Measurements from ENCODE around the gene ZNF513. TPM values are rescaled to one million over a fixed set of nuclear protein-coding genes. Genes with fewer than 3 reads are reported as not detected.
"Not testable (repeated sequence)": the region's sequence is repeated elsewhere in the genome, so short reads cannot be mapped to it uniquely, and the experiment has no call there.

ZNF513 gene, protein sequence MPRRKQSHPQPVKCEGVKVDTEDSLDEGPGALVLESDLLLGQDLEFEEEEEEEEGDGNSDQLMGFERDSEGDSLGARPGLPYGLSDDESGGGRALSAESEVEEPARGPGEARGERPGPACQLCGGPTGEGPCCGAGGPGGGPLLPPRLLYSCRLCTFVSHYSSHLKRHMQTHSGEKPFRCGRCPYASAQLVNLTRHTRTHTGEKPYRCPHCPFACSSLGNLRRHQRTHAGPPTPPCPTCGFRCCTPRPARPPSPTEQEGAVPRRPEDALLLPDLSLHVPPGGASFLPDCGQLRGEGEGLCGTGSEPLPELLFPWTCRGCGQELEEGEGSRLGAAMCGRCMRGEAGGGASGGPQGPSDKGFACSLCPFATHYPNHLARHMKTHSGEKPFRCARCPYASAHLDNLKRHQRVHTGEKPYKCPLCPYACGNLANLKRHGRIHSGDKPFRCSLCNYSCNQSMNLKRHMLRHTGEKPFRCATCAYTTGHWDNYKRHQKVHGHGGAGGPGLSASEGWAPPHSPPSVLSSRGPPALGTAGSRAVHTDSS
- total RNA-seq (10 to 100 TPM; 18.6 to 18.8 TPM), polyA plus RNA-seq (1 to 10 TPM; 2.0 to 6.0 (median 2.5) TPM), total RNA-seq (19.7 to 35.1 (median 22.4) reads per million in 6 experiments)

DNA sequence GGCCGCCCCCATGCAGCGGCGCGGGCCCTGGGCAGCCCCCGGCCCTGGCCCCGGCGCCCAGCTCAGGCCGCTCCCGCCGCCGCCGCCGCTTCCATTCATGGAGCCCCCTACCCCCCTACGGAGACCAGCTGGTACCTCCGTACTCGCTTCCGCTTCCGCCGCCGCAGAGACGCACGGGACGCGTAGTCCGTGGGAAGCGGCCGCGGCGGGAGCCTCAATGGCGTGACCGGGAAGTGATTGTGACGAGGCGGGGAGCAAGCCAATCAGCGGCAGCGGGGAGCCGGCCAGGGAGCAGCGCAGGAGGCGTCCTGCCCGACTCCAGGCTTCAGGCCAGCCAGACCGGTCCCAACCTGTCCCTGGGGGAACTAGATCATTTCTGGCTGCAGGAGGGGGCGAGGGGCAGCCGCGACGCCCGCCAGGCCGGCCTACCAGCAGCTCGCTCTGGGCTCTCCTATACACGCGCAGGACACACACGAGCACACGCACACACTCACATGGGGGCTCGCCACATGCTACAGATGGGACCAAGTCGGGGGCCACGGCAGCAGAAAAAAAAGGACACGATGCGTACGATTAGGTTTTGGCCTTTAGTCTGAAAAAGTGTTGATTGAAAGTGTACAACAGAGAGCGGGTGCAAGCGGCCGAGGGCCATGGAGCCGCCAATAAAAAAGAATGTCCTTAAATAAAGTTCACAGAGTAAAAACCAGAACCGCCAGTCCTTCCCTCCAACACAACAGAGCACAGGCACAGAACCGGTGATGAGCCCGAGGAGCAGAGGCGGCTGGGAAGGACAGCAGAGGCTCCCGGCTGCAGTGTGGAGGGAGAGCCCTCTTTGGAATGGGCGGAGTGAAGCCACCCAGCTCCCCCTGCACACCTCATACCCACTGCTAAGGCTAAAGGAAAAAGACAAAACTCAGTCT is at the start of gene ZNF513:
TSS of gene ZNF513 (minus strand) at position 109 of the 920 bp plus-strand sequence. CDS start 208 bp downstream, outside the sequence.
- peaks cover 0 to 53% (median 2%) of the 10 kb centered on the region in 3 donors for H3K36me3 Mint-ChIP-seq

GRCh38 chr2:27428978-27429541 is 48.5 kb upstream of the ZNF513 start:
- Mint-ChIP-seq H3K27me3 (no peaks in the 10 kb centered on the region), H3K4me3 (peak overlapping the region; percentile 94 to 100 (median 96)), H3K36me3 (peaks cover 0 to 21% (median 7%) of the 10 kb centered on the region in 3 donors), H3K9me3 (no peaks in the 10 kb centered on the region), H3K4me1 (peaks cover 26 to 50% (median 48%) of the 10 kb centered on the region in 4 donors), H3K27ac (peak overlapping the region; percentile 90 to 99 (median 96))
- DNase-seq (peak in 6 of 10 donors; percentile 41 to 77 (median 60)), ATAC-seq (peak; percentile 49 to 65)
- POLR2A ChIA-PET, result interaction anchor here (0.5 to 3.7 kb wide), 20 partner anchors 10 to 377 kb away, joined by 3 to 58 read pairs (median 5); partner anchors contain the start of genes AGBL5, EIF2B4, GTF3C2 and IFT172

More for the DNA sequence above, at the start of gene ZNF513:
- peak within 1 kb of the TSS; percentile 84 to 95 (median 90) for H3K4me3 Mint-ChIP-seq
- H3K9me3 Mint-ChIP-seq, result no peaks in the 10 kb centered on the region
- DNase-seq, result peak; percentile 74 to 91 (median 82)
- H3K27ac Mint-ChIP-seq, result peak within 1 kb of the TSS; percentile 85 to 97 (median 94)
- POLR2A ChIA-PET, result interaction anchor here (0.6 to 3.4 kb wide), 9 partner anchors 11 to 329 kb away, joined by 3 to 71 read pairs (median 13); partner anchors contain the start of genes AGBL5, CCDC121, EIF2B4 and GPN1
- peak; percentile 93 to 95 for ATAC-seq
- peaks cover 19 to 48% (median 29%) of the 10 kb centered on the region in 4 donors for H3K4me1 Mint-ChIP-seq
- H3K27me3 Mint-ChIP-seq, result no peaks in the 10 kb centered on the region

DNA sequence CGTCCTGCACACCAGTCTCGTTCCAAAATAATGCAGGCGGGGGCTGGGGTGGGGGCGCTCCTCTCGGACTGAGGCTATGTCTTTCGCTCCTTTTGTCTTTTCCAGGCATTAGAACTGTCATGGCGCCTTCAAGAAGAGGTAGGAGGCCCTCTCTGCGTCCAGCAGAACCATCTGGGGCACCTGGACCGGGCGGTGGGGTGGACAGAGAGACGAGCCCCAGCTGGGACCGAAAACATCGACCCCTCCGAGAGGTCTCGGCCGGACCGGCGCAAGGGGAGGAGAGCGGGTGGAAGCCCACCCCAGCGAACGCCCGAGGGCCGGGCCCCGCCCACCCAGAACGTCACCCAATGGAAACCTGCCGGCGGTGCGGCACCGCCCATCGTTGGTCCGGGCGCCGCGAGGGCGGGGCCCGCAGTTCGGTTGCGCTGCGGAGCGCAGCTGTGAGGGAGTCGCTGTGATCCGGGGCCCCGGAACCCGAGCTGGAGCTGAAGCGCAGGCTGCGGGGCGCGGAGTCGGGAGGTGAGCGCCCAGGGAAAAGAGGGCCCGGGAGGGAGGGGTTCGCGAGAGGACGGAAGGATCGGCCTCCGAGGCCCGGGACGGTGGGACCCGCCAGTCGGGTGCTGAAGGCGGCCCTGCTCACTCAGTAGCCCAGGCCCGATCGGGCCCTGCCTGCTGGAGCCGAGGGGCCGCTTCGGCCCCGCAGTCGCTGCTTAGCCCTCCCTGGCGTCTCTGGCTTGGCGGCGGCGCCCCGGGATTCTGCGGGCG is 47.9 kb upstream of the ZNF513 start, which contains the start of gene NRBP1:
TSS of gene NRBP1 (plus strand) at position 419 of the 765 bp plus-strand sequence. CDS start 4,643 bp downstream, outside the sequence.
- Mint-ChIP-seq H3K27ac (peak within 1 kb of the TSS; percentile 94 to 99 (median 98)), H3K4me3 (peak within 1 kb of the TSS; percentile 95 to 100 (median 98)), H3K36me3 (peaks cover 0 to 14% (median 4%) of the 10 kb centered on the region in 3 donors), H3K27me3 (no peaks in the 10 kb centered on the region), H3K4me1 (peaks cover 22 to 45% (median 43%) of the 10 kb centered on the region in 4 donors), H3K9me3 (no peaks in the 10 kb centered on the region)
- DNase-seq (peak; percentile 81 to 93 (median 90)), ATAC-seq (peak; percentile 92 to 94)
- POLR2A ChIA-PET, result interaction anchor here (0.7 to 3.7 kb wide), 21 partner anchors 9 to 377 kb away, joined by 3 to 58 read pairs (median 5); partner anchors contain the start of genes AGBL5, EIF2B4, GTF3C2 and IFT172

- peak overlapping the region; percentile 94 to 99 (median 98) for H3K27ac Mint-ChIP-seq
- peaks cover 18 to 41% (median 39%) of the 10 kb centered on the region in 4 donors for H3K4me1 Mint-ChIP-seq
- no peaks in the 10 kb centered on the region for H3K27me3 Mint-ChIP-seq
- ATAC-seq, result no peak
- peaks cover 0 to 9% (median 0%) of the 10 kb centered on the region in 3 donors for H3K36me3 Mint-ChIP-seq
- peak overlapping the region; percentile 95 to 100 (median 98) for H3K4me3 Mint-ChIP-seq
- no peaks in the 10 kb centered on the region for H3K9me3 Mint-ChIP-seq
- POLR2A ChIA-PET, result interaction anchor here (0.7 to 3.7 kb wide), 18 partner anchors 8 to 236 kb away, joined by 3 to 58 read pairs (median 6); partner anchors contain the start of genes EIF2B4, GTF3C2, IFT172 and PPM1G
- no peak for DNase-seq
Observed at GRCh38 chr2:27427863-27428212, 47.3 kb upstream of the ZNF513 start.

DNA sequence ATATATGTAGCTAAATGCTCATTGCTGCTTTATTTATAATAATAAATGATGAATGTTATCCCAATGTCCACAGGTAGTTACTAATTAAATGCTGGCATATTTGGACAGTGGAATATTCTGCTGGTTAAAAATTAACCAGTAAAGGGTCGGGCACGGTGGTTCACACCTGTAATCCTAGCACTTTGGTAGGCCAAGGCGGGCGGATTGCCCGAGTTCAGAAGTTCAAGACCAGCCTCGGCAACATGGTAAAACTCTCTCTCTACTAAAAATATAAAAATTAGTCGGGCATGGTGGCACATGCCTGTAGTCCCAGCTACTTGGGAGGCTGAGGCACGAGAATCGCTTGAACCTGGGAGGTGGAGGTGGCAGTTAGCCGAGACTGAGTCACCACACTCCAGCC is 44.5 kb upstream of the ZNF513 start:
- not testable (repeated sequence) for H3K27ac Mint-ChIP-seq, H3K9me3 Mint-ChIP-seq, H3K4me3 Mint-ChIP-seq, DNase-seq, H3K36me3 Mint-ChIP-seq, H3K27me3 Mint-ChIP-seq, ATAC-seq
- POLR2A ChIA-PET, result interaction anchor here (0.6 to 0.8 kb wide), 2 partner anchors 15 to 70 kb away, joined by 3 to 6 read pairs; partner anchors contain the start of genes FNDC4 and PPM1G
- peaks cover 13 to 21% (median 18%) of the 10 kb centered on the region in 4 donors for H3K4me1 Mint-ChIP-seq

DNA sequence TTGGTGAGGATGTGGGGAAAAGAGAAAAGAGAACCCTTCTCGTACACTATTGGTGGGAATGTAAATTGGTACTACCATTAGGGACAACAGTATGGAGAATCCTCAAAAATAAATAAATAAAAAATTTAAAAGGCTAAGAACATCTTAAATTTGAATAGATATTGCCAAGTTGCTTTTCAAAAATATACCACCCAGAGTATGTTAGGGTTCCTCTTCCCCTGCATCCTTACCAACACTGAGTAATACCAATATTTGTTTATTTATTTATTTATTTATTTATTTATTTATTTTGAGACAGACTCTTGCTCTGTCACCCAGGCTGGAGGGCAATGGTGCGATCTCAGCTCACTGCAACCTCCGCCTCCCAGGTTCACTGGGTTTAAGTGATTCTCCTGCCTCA is 42.4 kb upstream of the ZNF513 start:
- Mint-ChIP-seq H3K36me3 (no peaks in the 10 kb centered on the region), H3K9me3 (no peaks in the 10 kb centered on the region), H3K27ac (no peak overlapping the region), H3K27me3 (no peaks in the 10 kb centered on the region), H3K4me1 (peaks cover 4 to 10% (median 5%) of the 10 kb centered on the region in 4 donors), H3K4me3 (no peak overlapping the region)
- POLR2A ChIA-PET, result no interaction called here
- ATAC-seq, result no peak
- no peak for DNase-seq

DNA sequence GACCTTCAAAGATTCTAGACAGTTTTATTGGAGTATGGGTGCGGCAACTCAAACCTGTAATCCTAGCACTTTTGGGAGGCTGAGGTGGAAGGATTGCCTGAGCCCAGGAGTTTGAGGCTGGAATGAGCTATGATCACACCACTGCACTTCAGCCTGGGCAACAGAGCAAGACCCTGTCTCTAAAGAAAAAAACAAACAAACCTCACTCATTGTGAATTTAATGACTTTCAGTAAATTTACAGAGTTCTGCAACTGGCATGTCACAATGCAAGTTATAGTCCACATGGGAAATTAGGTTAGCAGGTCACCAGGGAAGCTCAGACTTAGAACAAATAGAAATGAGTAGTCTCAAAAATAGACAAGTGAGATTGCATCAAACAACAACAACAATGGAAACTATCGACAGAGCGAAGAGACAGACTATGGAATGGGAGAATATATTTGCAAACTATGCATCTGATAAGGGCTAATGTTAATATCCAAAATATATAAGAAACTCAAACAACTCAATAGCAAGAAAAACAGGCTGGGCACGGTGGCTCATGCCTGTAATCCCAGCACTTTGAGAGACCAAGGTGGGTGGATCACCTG is 41.2 kb upstream of the ZNF513 start:
- H3K36me3 Mint-ChIP-seq, result no peaks in the 10 kb centered on the region
- no peak for DNase-seq
- no peaks in the 10 kb centered on the region for H3K27me3 Mint-ChIP-seq
- ATAC-seq, result no peak
- no peak overlapping the region for H3K4me3 Mint-ChIP-seq
- H3K4me1 Mint-ChIP-seq, result no peaks in the 10 kb centered on the region
- no peaks in the 10 kb centered on the region for H3K9me3 Mint-ChIP-seq
- H3K27ac Mint-ChIP-seq, result peak overlapping the region in 2 of 10 donors; percentile 33 to 50
- POLR2A ChIA-PET, result no interaction called here

DNA sequence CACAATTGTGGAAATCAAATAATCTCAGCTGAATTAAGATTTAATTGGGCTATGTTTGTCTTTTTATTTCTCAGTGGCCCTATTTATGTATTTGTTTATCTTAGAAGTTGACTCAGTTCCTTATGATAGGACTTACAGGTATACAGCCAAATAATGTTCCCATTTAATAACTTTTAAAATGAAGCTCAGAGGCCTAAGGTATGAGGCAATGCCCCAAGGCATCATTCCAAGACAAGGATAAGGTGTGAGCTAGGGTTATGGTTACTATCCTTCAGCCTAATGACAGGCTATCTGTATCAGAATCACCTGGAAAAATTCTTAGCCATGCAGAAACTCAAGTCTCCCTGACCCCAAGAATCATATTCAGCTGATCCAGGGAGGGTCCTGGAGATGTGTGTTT is 40.5 kb upstream of the ZNF513 start:
- POLR2A ChIA-PET, result interaction anchor here (1.1 kb wide), 1 partner anchor 11 kb away, joined by 3 read pairs; the partner anchor contains the start of gene PPM1G
- no peaks in the 10 kb centered on the region for H3K4me1 Mint-ChIP-seq

GRCh38 chr2:27416151-27416550 is 35.6 kb upstream of the ZNF513 start:
- Mint-ChIP-seq H3K36me3 (no peaks in the 10 kb centered on the region), H3K27ac (no peak overlapping the region), H3K4me1 (peaks cover 0 to 2% (median 0%) of the 10 kb centered on the region in 4 donors), H3K4me3 (no peak overlapping the region), H3K27me3 (peaks cover 0 to 5% (median 2%) of the 10 kb centered on the region in 5 donors), H3K9me3 (no peaks in the 10 kb centered on the region)
- DNase-seq (no peak), ATAC-seq (no peak)
- POLR2A ChIA-PET, result no interaction called here

More for the DNA sequence above, 40.5 kb upstream of the ZNF513 start:
- H3K4me3 Mint-ChIP-seq, result no peak overlapping the region
- no peaks in the 10 kb centered on the region for H3K9me3 Mint-ChIP-seq
- ATAC-seq (no peak), DNase-seq (no peak)
- H3K27ac Mint-ChIP-seq, result no peak overlapping the region
- H3K36me3 Mint-ChIP-seq, result no peaks in the 10 kb centered on the region
- no peaks in the 10 kb centered on the region for H3K27me3 Mint-ChIP-seq

DNA sequence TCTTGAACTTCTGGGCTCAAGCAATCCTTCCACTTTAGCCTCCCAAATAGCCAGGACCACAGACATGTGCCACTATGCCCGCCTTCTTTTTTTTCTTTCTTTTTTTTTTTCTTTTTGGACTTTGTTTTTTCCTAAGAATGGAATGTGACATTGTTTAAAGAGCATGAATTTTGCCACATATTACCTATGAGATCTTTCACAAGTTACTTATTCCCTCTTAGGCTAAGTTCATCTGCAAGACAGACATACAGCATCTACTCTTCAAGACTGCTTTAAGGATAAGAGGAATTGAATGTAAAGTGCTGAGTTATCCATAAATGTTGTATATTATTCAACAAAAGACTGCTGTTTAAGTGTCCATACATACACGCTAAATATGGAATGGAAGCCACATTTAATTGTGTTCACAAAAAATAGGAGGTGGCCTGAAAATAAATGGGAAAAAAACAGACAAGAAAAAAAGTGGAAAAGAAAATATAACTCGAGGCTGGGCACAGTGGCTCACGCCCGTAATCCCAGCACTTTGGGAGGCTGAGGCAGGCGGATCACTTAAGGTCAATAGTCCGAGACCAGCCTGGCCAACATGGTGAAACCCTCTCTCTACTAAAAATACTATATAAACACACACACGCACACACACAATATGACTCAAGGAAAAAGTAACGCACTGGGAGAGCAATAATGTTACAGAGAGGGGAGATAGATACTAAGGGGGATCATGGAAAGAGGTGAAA is 32.1 kb upstream of the ZNF513 start:
- peak overlapping the region in 4 of 10 donors; percentile 23 to 71 (median 57) for H3K27ac Mint-ChIP-seq
- H3K36me3 Mint-ChIP-seq, result peaks cover 0 to 1% (median 0%) of the 10 kb centered on the region in 3 donors

More for the DNA sequence above, 32.1 kb upstream of the ZNF513 start:
- H3K9me3 Mint-ChIP-seq, result no peaks in the 10 kb centered on the region
- peak overlapping the region in 1 of 10 donors; percentile 19 for H3K4me3 Mint-ChIP-seq
- H3K4me1 Mint-ChIP-seq, result peaks cover 10 to 21% (median 16%) of the 10 kb centered on the region in 4 donors
- H3K27me3 Mint-ChIP-seq, result peaks cover 0 to 5% (median 2%) of the 10 kb centered on the region in 5 donors
- ATAC-seq, result no peak
- POLR2A ChIA-PET, result interaction anchor here (1.2 to 1.7 kb wide), 2 partner anchors 11 to 16 kb away, joined by 3 to 8 read pairs; partner anchors contain the start of gene NRBP1
- no peak for DNase-seq
